Upper lobe of left lung (tissue), 6 donors: ENCODE measurements around the gene UBE2K. TPM values are rescaled to one million over a fixed set of nuclear protein-coding genes. Genes with fewer than 3 reads are reported as not detected.

Experiments used
- ATAC-seq, 2 donors: fragments of 200-7000 bp; cut with Tn5 transposase; one replicate each; pipeline ENCODE4 v1.9.1; 2022; ENCODE audit warnings: mild to moderate bottlenecking in 2 of 2, moderate library complexity in 2 of 2; ENCODE audit not compliant: low FRiP score in 2 of 2
- DNase-seq, 2 donors: peaks; one replicate each; pipeline ENCODE4 v3.0.0-alpha.2; 2019 to 2020
- H3K27ac ChIP-seq, 4 donors: fragments of 200-600 bp; sonication (generic); one replicate each; pipeline ENCODE4 v1.5.1; 2016 to 2019
- H3K27me3 ChIP-seq, 4 donors: fragments of 200-600 bp; sonication (generic); one replicate each; pipeline ENCODE4 v1.5.1; 2017 to 2019
- H3K36me3 ChIP-seq, 4 donors: fragments of 200-600 bp; sonication (generic); one replicate each; pipeline ENCODE4 v1.5.1; 2016 to 2019
- H3K4me1 ChIP-seq, 4 donors: fragments of 200-600 bp; sonication (generic); one replicate each; pipeline ENCODE4 v1.5.1; 2018 to 2019
- H3K4me3 ChIP-seq, 4 donors: fragments of 200-600 bp; sonication (generic); one replicate each; pipeline ENCODE4 v1.5.1; 2017 to 2019; ENCODE audit warnings: mild to moderate bottlenecking in 2 of 4, moderate library complexity in 1 of 4
- H3K9me3 ChIP-seq, 4 donors: fragments of 200-600 bp; sonication (generic); one replicate each; pipeline ENCODE4 v1.5.1; 2018 to 2019
- EP300 ChIP-seq, 4 donors: sonication (generic); formaldehyde crosslinking; IDR thresholded peaks; one replicate each; pipeline ENCODE4 v1.5.1; 2017; ENCODE audit warnings: antibody characterized with exemption in 4 of 4, control low read depth in 2 of 4
- POLR2A ChIP-seq, 4 donors: fragments of 450-650 bp; IDR thresholded peaks; one replicate each; pipeline ENCODE4 v1.5.1; 2016 to 2017; ENCODE audit warnings: antibody characterized with exemption in 4 of 4, mild to moderate bottlenecking in 2 of 4
- POLR2AphosphoS5 ChIP-seq, 2 donors: sonication (generic); formaldehyde crosslinking; IDR thresholded peaks; one replicate each; pipeline ENCODE4 v1.5.1; 2017; ENCODE audit warnings: antibody characterized with exemption in 2 of 2
- WGBS, 2 donors: methylation state at CpG; one replicate each; pipeline ENCODE4 v1.1.5; 2017 to 2018; 5-methylcytosine and 5-hydroxymethylcytosine counted together
- total RNA-seq, 6 donors: library from RNA; depleted of rRNA in 4 of 6; stranded (reverse); fragments of >200 nt in 4 of 6; gene quantifications; one replicate each; pipeline versions ENCODE4 v1.1.0 to v1.2.1, GENCODE V29; 2016 to 2021
- TF ChIP-seq, protein P1 (sequence below), 6 experiments: fragments of 450-650 bp in 4 of 6; fragments of 200-600 bp in 2 of 6; sonication (generic) in 2 of 6; IDR thresholded peaks; one replicate each; pipeline ENCODE4 v1.5.1; 2016 to 2019; ENCODE audit warnings: antibody characterized with exemption in 6 of 6
- donor health status: DM: no; HTN: no; CAD: no; lungs with moderate emphysema.
- donor health status: DM: no; HTN: yes; CAD: no; lungs with severe emphysema.

UBE2K gene
- total RNA-seq, 6 donors from 2014 or later, result 22.3 to 57.4 (median 34.4) TPM

DNA sequence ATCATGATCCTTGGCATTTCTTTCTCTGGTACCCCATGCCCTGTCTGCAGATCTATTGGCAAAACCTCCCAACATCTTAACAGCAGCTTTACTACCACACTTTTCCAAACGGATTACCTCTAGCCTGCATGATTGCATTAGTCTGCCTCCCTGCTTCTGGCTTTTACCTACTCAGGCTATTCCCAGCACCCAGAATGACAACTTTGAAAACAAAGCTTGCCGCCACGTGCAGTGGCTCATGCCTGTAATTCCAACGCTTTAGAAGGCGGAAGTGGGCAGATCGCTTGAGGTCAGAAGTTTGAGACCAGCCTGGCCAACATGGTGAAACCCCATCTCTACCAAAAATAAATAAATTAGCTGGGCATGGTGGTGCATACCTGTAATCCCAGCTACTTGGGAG lies 60.2 kb downstream of the UBE2K start:
- peaks cover 0 to 9% (median 3%) of the 10 kb centered on the region in 4 donors for H3K4me1 ChIP-seq
- H3K27ac ChIP-seq, result no peak overlapping the region
- no peaks in the 10 kb centered on the region for H3K27me3 ChIP-seq
- DNase-seq, result no peak
- TF ChIP-seq EP300 (IDR thresholded peaks at IDR 0.05) (no peak), POLR2AphosphoS5 (IDR thresholded peaks at IDR 0.05) (no peak), POLR2A (IDR thresholded peaks at IDR 0.05) (no peak)
- TF ChIP-seq, protein P1, sequence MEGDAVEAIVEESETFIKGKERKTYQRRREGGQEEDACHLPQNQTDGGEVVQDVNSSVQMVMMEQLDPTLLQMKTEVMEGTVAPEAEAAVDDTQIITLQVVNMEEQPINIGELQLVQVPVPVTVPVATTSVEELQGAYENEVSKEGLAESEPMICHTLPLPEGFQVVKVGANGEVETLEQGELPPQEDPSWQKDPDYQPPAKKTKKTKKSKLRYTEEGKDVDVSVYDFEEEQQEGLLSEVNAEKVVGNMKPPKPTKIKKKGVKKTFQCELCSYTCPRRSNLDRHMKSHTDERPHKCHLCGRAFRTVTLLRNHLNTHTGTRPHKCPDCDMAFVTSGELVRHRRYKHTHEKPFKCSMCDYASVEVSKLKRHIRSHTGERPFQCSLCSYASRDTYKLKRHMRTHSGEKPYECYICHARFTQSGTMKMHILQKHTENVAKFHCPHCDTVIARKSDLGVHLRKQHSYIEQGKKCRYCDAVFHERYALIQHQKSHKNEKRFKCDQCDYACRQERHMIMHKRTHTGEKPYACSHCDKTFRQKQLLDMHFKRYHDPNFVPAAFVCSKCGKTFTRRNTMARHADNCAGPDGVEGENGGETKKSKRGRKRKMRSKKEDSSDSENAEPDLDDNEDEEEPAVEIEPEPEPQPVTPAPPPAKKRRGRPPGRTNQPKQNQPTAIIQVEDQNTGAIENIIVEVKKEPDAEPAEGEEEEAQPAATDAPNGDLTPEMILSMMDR (IDR thresholded peaks at IDR 0.05), result no peak
- 93 to 98% methylated on average over 6 of the region's 6 CpGs for WGBS, 2 donors
- no peak for ATAC-seq
- H3K4me3 ChIP-seq, result no peak overlapping the region
- no peaks in the 10 kb centered on the region for H3K9me3 ChIP-seq
- peaks cover 0 to 51% (median 17%) of the 10 kb centered on the region in 4 donors for H3K36me3 ChIP-seq

DNA sequence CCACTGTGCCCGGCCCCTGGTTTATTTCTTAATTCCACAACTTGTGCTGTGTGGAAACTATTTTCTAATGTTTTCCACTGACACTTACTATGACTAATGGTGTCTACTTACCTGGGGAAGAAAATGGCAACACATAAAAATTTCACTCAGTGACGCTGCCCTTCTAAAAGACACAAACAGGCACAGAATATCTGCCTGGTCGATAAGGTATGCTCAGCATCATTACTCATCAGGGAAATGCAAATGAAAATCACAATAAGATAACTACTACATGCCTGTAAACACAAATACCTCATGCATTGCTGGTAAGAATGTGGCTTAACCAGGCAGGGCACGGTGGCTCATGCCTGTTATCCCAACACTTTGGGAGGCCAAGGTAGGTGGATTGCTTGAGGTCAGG lies 61.6 kb downstream of the UBE2K start:
- 93 to 96% methylated on average over 4 of the region's 4 CpGs for WGBS, 2 donors
- H3K36me3 ChIP-seq, result peaks cover 0 to 64% (median 18%) of the 10 kb centered on the region in 4 donors
- ATAC-seq (no peak), DNase-seq (no peak)
- H3K27me3 ChIP-seq, result no peaks in the 10 kb centered on the region
- H3K4me1 ChIP-seq, result peaks cover 0 to 2% (median under 1%) of the 10 kb centered on the region in 4 donors
- H3K27ac ChIP-seq, result no peak overlapping the region
- no peak overlapping the region for H3K4me3 ChIP-seq
- no peaks in the 10 kb centered on the region for H3K9me3 ChIP-seq
- TF ChIP-seq POLR2AphosphoS5 (IDR thresholded peaks at IDR 0.05) (no peak), EP300 (IDR thresholded peaks at IDR 0.05) (no peak), POLR2A (IDR thresholded peaks at IDR 0.05) (no peak)
- TF ChIP-seq, protein P1 (IDR thresholded peaks at IDR 0.05), result no peak

DNA sequence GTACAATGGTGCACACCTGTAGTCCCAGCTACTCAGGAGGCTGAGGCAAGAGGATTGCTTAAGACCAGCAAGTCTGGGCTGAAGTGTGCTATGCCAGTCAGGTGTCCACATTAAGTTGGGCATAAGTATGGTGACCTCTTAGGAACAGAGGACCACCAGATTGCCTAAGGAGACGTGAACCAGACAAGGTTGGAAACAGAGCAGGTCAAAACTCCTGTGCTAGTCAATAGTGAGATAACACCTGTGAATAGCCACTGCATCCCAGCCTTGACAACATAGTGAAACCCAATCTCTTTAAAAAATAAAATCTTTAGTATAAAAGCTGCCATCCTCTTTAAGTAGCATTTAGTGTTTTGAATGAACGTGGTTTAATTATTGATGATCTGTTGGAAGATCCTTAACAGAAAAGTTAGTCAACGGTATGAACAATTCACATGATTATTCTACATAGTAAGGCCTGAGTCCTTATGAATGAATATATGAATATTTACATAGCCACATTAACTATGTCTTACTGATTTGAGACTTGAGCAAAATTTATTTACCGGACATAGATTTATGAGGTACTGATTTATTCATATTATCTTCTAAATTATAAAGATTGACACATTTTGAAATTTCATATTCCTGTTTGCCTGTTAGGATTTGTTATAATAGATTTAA lies 63.2 kb downstream of the UBE2K start:
- 89 to 95% methylated on average over 4 of the region's 4 CpGs for WGBS, 2 donors
- no peak for TF ChIP-seq EP300 (IDR thresholded peaks at IDR 0.05)
- TF ChIP-seq, protein P1 (IDR thresholded peaks at IDR 0.05), result no peak
- no peak for TF ChIP-seq POLR2A (IDR thresholded peaks at IDR 0.05)
- no peak for TF ChIP-seq POLR2AphosphoS5 (IDR thresholded peaks at IDR 0.05)
- Histone ChIP-seq H3K27ac (no peak overlapping the region), H3K27me3 (no peaks in the 10 kb centered on the region), H3K36me3 (peaks cover 0 to 67% (median 22%) of the 10 kb centered on the region in 4 donors), H3K4me1 (no peaks in the 10 kb centered on the region), H3K4me3 (no peak overlapping the region), H3K9me3 (no peaks in the 10 kb centered on the region)
- DNase-seq (no peak), ATAC-seq (no peak)

DNA sequence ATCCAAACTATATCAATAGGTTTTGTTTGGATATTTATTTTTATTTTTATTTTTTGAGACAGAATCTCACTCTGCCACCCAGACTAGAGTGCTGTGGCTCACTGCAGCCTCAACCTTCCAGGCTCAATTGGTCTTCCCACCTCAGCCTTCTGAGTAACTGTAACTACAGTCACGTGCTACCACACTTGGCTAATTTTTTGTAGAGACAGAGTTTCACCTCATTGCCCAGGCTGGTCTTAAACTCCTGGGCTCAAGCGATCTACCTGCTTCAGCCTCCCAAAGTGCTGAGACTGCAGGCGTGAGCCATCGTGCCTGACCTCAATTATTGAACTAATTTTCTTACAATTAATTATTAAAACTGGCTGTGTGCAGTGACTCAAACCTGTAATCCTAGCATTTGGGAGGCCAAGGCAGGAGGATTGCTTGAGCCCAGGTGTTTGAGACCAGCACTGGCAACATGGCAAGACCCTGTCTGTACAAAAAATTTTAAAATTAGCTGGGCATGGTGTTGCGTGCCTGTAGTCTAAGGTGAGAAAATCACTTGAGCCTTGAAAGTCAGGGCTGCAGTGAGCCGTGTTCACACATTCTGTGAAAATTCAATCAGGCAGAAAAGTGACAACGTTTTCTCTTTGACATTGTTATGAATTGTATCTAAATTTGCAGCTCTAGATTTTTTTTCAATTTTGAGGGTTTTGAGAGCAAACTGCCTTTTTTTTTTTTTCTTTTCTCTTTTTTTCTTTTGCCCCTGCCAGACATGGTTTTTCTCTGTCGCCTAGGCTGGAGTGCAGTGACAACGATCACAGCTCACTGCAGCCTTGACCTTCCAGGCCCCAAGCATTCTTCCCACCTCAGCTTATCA lies 66.0 kb downstream of the UBE2K start:
- H3K36me3 ChIP-seq, result peaks cover 0 to 66% (median 23%) of the 10 kb centered on the region in 4 donors
- H3K4me1 ChIP-seq, result no peaks in the 10 kb centered on the region
- ATAC-seq, result no peak
- no peak overlapping the region for H3K4me3 ChIP-seq
- no peaks in the 10 kb centered on the region for H3K9me3 ChIP-seq
- no peak overlapping the region for H3K27ac ChIP-seq
- DNase-seq, result no peak
- no peaks in the 10 kb centered on the region for H3K27me3 ChIP-seq
- TF ChIP-seq, protein P1 (IDR thresholded peaks at IDR 0.05), result no peak
- TF ChIP-seq POLR2AphosphoS5 (IDR thresholded peaks at IDR 0.05) (no peak), EP300 (IDR thresholded peaks at IDR 0.05) (no peak), POLR2A (IDR thresholded peaks at IDR 0.05) (no peak)
- 92 to 95% methylated on average over 9 of the region's 9 CpGs for WGBS, 2 donors
